Measurements from ENCODE around the gene TFEB.

- TF ChIP-seq, protein P1, sequence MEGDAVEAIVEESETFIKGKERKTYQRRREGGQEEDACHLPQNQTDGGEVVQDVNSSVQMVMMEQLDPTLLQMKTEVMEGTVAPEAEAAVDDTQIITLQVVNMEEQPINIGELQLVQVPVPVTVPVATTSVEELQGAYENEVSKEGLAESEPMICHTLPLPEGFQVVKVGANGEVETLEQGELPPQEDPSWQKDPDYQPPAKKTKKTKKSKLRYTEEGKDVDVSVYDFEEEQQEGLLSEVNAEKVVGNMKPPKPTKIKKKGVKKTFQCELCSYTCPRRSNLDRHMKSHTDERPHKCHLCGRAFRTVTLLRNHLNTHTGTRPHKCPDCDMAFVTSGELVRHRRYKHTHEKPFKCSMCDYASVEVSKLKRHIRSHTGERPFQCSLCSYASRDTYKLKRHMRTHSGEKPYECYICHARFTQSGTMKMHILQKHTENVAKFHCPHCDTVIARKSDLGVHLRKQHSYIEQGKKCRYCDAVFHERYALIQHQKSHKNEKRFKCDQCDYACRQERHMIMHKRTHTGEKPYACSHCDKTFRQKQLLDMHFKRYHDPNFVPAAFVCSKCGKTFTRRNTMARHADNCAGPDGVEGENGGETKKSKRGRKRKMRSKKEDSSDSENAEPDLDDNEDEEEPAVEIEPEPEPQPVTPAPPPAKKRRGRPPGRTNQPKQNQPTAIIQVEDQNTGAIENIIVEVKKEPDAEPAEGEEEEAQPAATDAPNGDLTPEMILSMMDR (IDR thresholded peaks at IDR 0.05), result no peak
- no peak for TF ChIP-seq ZFX (IDR thresholded peaks at IDR 0.05; ENCODE audit: borderline replicate concordance)
These were observed 27.7 kb downstream of the TFEB start for GRCh38 chr6:41707565-41708200.

Measured in 22Rv1 (cell line).